Measurements from ENCODE around the gene ATG7. TPM values are rescaled to one million over a fixed set of nuclear protein-coding genes. Genes with fewer than 3 reads are reported as not detected.
A peak's percentile ranks its signal among the peaks of the same experiment; 100 is the strongest.

The ATG7 gene
- total and polyA plus RNA-seq, 4 donors, result 7.4 to 53.8 (median 15.6) TPM

DNA sequence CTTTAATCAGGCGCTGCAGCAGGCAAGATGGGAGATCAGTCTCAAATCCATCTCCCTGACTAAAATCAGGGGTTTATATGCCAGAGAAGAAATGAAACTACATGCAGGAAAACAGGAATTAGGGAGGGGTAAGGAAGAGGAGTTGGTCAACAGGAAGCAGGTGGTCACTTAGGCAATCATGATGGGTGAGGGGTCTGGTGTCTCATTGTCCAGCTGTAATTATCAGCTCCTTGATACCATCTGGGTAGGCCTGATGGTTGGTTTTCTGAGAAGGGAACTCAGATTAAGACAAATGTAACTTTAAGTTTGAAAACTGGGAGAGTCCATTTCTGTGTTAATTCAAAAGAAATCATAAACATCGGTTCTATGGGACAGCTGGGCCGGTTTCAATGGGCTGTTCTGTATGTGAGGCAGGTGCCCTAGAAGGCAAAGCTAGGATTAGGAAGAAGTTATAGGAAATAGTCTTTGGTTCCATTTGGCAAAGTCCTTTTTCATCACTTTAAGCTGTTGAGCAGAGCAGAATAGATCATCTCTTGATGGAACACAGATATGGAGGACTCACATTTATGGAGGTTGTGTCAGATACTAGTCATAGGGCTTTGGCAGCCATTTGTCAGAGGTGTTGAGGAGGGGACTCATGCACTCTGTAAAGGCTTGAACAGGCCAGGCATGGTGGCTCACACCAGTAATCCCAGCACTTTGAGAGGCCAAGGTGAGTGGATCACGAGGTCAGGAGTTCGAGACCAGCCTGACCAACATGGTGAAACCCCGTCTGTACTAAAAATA is 222.1 kb downstream of the ATG7 start:
- 98% methylated on average over 6 of the region's 6 CpGs for WGBS
- Histone ChIP-seq H3K27ac (ENCODE audit: low read depth in 1 of 2, low read length in 2 of 2) (no peak overlapping the region), H3K36me3 (ENCODE audit: control insufficient read depth in 4 of 4, insufficient read depth in 3 of 4, low read depth in 1 of 4, low read length in 3 of 4) (no peaks in the 10 kb centered on the region), H3K4me1 (ENCODE audit: control insufficient read depth in 4 of 4, insufficient read depth in 4 of 4, low read length in 3 of 4) (no peaks in the 10 kb centered on the region), H3K27me3 (ENCODE audit: control insufficient read depth in 4 of 4, insufficient read depth in 4 of 4, low read length in 3 of 4) (no peaks in the 10 kb centered on the region), H3K4me3 (ENCODE audit: low read depth in 1 of 3, low read length in 3 of 3) (no peak overlapping the region), H3K9ac (ENCODE audit: low read depth in 1 of 2, low read length in 2 of 2) (no peak overlapping the region), H3K9me3 (ENCODE audit: control insufficient read depth in 4 of 4, low read length in 3 of 4) (no peaks in the 10 kb centered on the region)
- TF ChIP-seq HNF4A (conservative IDR thresholded peaks at IDR 0.05), result no peak
- DNase-seq (ENCODE audit: low spot score), result no peak

- no peak for DNase-seq (ENCODE audit: low spot score)
- Histone ChIP-seq H3K27ac (ENCODE audit: low read depth in 1 of 2, low read length in 2 of 2) (no peak overlapping the region), H3K27me3 (ENCODE audit: control insufficient read depth in 4 of 4, insufficient read depth in 4 of 4, low read length in 3 of 4) (no peaks in the 10 kb centered on the region), H3K4me3 (ENCODE audit: low read depth in 1 of 3, low read length in 3 of 3) (no peak overlapping the region), H3K4me1 (ENCODE audit: control insufficient read depth in 4 of 4, insufficient read depth in 4 of 4, low read length in 3 of 4) (no peaks in the 10 kb centered on the region), H3K9me3 (ENCODE audit: control insufficient read depth in 4 of 4, low read length in 3 of 4) (no peaks in the 10 kb centered on the region), H3K36me3 (ENCODE audit: control insufficient read depth in 4 of 4, insufficient read depth in 3 of 4, low read depth in 1 of 4, low read length in 3 of 4) (no peaks in the 10 kb centered on the region), H3K9ac (ENCODE audit: low read depth in 1 of 2, low read length in 2 of 2) (no peak overlapping the region)
- TF ChIP-seq NR2F2 (IDR thresholded peaks at IDR 0.05) (peak; percentile 87), FOXA1 (IDR thresholded peaks at IDR 0.05) (no peak), RXRA (IDR thresholded peaks at IDR 0.05) (peak in 1 of 2 donors; percentile 28)
- WGBS, result 79% methylated on average over 11 of the region's 11 CpGs
Measured at GRCh38 chr3:11495948-11496557, 223.9 kb downstream of the ATG7 start.

- no peaks in the 10 kb centered on the region for H3K4me1 ChIP-seq (ENCODE audit: control insufficient read depth in 4 of 4, insufficient read depth in 4 of 4, low read length in 3 of 4)
- no peak overlapping the region for H3K9ac ChIP-seq (ENCODE audit: low read depth in 1 of 2, low read length in 2 of 2)
- no peaks in the 10 kb centered on the region for H3K36me3 ChIP-seq (ENCODE audit: control insufficient read depth in 4 of 4, insufficient read depth in 3 of 4, low read depth in 1 of 4, low read length in 3 of 4)
- H3K9me3 ChIP-seq (ENCODE audit: control insufficient read depth in 4 of 4, low read length in 3 of 4), result no peaks in the 10 kb centered on the region
- no peak overlapping the region for H3K27ac ChIP-seq (ENCODE audit: low read depth in 1 of 2, low read length in 2 of 2)
- DNase-seq (ENCODE audit: low spot score), result no peak
- TF ChIP-seq TAF1 (conservative IDR thresholded peaks at IDR 0.05) (no peak), REST (IDR thresholded peaks at IDR 0.05) (no peak), FOXA1 (IDR thresholded peaks at IDR 0.05) (no peak), FOXA2 (IDR thresholded peaks at IDR 0.05) (no peak), RAD21 (IDR thresholded peaks at IDR 0.05) (no peak), JUND (IDR thresholded peaks at IDR 0.05) (no peak), SP1 (IDR thresholded peaks at IDR 0.05) (no peak), NR2F2 (IDR thresholded peaks at IDR 0.05) (no peak), GABPA (IDR thresholded peaks at IDR 0.05 in 1 of 2, conservative IDR thresholded peaks at IDR 0.05 in 1 of 2) (no peak), EGR1 (IDR thresholded peaks at IDR 0.05; ENCODE audit: low read depth in 2 of 2) (no peak)
- 90% methylated on average over 2 of the region's 2 CpGs for WGBS
- H3K27me3 ChIP-seq (ENCODE audit: control insufficient read depth in 4 of 4, insufficient read depth in 4 of 4, low read length in 3 of 4), result no peaks in the 10 kb centered on the region
- no peak overlapping the region for H3K4me3 ChIP-seq (ENCODE audit: low read depth in 1 of 3, low read length in 3 of 3)
Measured at GRCh38 chr3:11498177-11498576, 226.0 kb downstream of the ATG7 start.
